Naive thymus-derived CD4-positive, alpha-beta T cell (primary cell): Measurements from ENCODE around the gene C6orf132. TPM values are rescaled to one million over a fixed set of nuclear protein-coding genes. Genes with fewer than 3 reads are reported as not detected.

Experiments used
- ATAC-seq: fragments of 150-1000 bp; cut with Tn5 transposase; 2 replicates; pipeline ENCODE4 v1.10.0; 2021; ENCODE audit warnings: mild to moderate bottlenecking, moderate library complexity
- CTCF ChIA-PET: fragments of 350-600 bp; sonication (Branson Sonifier 250); formaldehyde crosslinking; loops from one replicate; lab custom pipeline; 2021; ENCODE audit warnings: antibody characterized with exemption; lab: Charles Lee
- POLR2A ChIA-PET: fragments of 350-600 bp; sonication (Branson Sonifier 250); formaldehyde crosslinking; loops from one replicate; lab custom pipeline; 2021; ENCODE audit warnings: antibody characterized with exemption, inconsistent platforms; lab: Charles Lee
- DNase-seq, 9 donors: peaks; one replicate each; pipeline versions ENCODE4 v3.0.0 to v3.0.0-alpha.2; 2020 to 2022; ENCODE audit warnings: mixed read lengths in 1 of 9
- H3K27ac ChIP-seq: one replicate; pipeline ENCODE4 v1.7.0; 2013; ENCODE audit warnings: mild to moderate bottlenecking, low read depth, low read length, moderate library complexity
- H3K27me3 ChIP-seq, 2 donors: one replicate each; pipeline ENCODE4 v1.7.0; 2013; ENCODE audit warnings: low read length in 2 of 2, mild to moderate bottlenecking in 2 of 2, moderate library complexity in 2 of 2; ENCODE audit not compliant: control insufficient read depth in 2 of 2, insufficient read depth in 2 of 2
- H3K36me3 ChIP-seq, 3 experiments: 1 replicate in 2 of 3; 2 replicates in 1 of 3; pipeline ENCODE4 v1.7.0; 2013; ENCODE audit warnings: low read length in 3 of 3, mild to moderate bottlenecking in 3 of 3, moderate library complexity in 1 of 3; ENCODE audit not compliant: insufficient read depth in 3 of 3, control insufficient read depth in 2 of 3
- H3K4me1 ChIP-seq, 2 donors: one replicate each; pipeline ENCODE4 v1.7.0; 2013; ENCODE audit warnings: low read length in 2 of 2, mild to moderate bottlenecking in 2 of 2, moderate library complexity in 1 of 2; ENCODE audit not compliant: control insufficient read depth in 2 of 2, insufficient read depth in 2 of 2
- H3K4me3 ChIP-seq: 2 replicates; pipeline ENCODE4 v1.7.0; 2013; ENCODE audit warnings: mild to moderate bottlenecking, low read length
- H3K9me3 ChIP-seq, 3 experiments: 1 replicate in 2 of 3; 2 replicates in 1 of 3; pipeline ENCODE4 v1.7.0; 2013; ENCODE audit warnings: low read length in 3 of 3; ENCODE audit not compliant: control insufficient read depth in 2 of 3
- H3K27ac Mint-ChIP-seq, 9 donors: one replicate each; pipeline ENCODE4 v1.8.0; 2020 to 2022; ENCODE audit warnings: mixed read lengths in 9 of 9, mild to moderate bottlenecking in 8 of 9, moderate library complexity in 5 of 9, inconsistent platforms in 2 of 9
- H3K27me3 Mint-ChIP-seq, 5 donors: one replicate each; pipeline ENCODE4 v1.8.0; 2021 to 2022; ENCODE audit warnings: mixed read lengths in 5 of 5, mild to moderate bottlenecking in 1 of 5
- H3K36me3 Mint-ChIP-seq, 5 donors: one replicate each; pipeline ENCODE4 v1.8.0; 2020 to 2022; ENCODE audit warnings: mixed read lengths in 5 of 5, mild to moderate bottlenecking in 3 of 5, inconsistent platforms in 1 of 5
- H3K4me1 Mint-ChIP-seq, 7 donors: one replicate each; pipeline ENCODE4 v1.8.0; 2020 to 2022; ENCODE audit warnings: mixed read lengths in 7 of 7, mild to moderate bottlenecking in 3 of 7, inconsistent platforms in 1 of 7
- H3K4me3 Mint-ChIP-seq, 10 donors: one replicate each; pipeline ENCODE4 v1.8.0; 2020 to 2022; ENCODE audit warnings: mild to moderate bottlenecking in 10 of 10, mixed read lengths in 10 of 10, moderate library complexity in 6 of 10, inconsistent platforms in 2 of 10
- H3K9me3 Mint-ChIP-seq, 11 donors: one replicate each; pipeline ENCODE4 v1.8.0; 2020 to 2022; ENCODE audit warnings: mixed read lengths in 11 of 11, mild to moderate bottlenecking in 4 of 11, inconsistent platforms in 1 of 11, moderate library complexity in 1 of 11
- intact Hi-C, 2 donors: fragments of 100-400 bp; cut with micrococcal nuclease; formaldehyde crosslinking; loops; one replicate each; pipeline ENCODE4 v1.15.1; 2023
- polyA plus RNA-seq, 2 donors: library from polyadenylated mRNA; unstranded; fragments of 300-500 nt; fragmentation: Illumina TruSeq; gene quantifications; one replicate each; pipeline ENCODE4 v1.2.3, GENCODE V29; 2021
- total RNA-seq, 6 experiments: library from RNA in 5 of 6; stranded (reverse) in 5 of 6; gene quantifications; 1 replicate in 5 of 6; 2 replicates in 1 of 6; pipeline ENCODE4 v1.2.3 and lab custom pipeline; 2021 to 2026

The C6orf132 gene
- total and polyA plus RNA-seq, 7 experiments from 2014 or later: 0.07 TPM; not detected in 6

DNA sequence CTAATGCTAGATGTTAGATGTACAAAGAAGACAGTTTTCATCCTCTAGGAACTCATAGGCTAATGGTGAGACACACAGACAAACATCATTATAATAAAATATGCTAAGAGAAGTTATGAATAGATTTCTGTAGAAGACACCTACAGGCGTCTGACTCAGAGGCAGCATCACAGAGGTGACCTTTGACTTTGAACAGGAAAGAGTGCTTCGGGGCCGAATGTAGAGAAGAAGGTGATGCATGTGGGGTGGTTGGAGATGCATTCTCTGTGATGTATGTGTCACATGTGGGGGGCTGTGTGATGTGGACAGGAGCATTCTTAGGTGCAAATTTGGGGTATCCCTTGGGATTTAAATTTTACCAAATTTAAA lies 37.5 kb upstream of the C6orf132 start:
- Histone ChIP-seq H3K9me3 (no peaks in the 10 kb centered on the region), H3K27me3 (no peaks in the 10 kb centered on the region), H3K36me3 (no peaks in the 10 kb centered on the region), H3K4me3 (no peak overlapping the region), H3K27ac (no peak overlapping the region), H3K4me1 (no peaks in the 10 kb centered on the region)
- CTCF ChIA-PET: no interaction called here
- H3K27ac Mint-ChIP-seq: no peak overlapping the region
- H3K27me3 Mint-ChIP-seq: peaks cover 5 to 16% (median 6%) of the 10 kb centered on the region in 5 donors
- DNase-seq: no peak
- H3K4me1 Mint-ChIP-seq: peaks cover 0 to 6% (median 3%) of the 10 kb centered on the region in 7 donors
- intact Hi-C loops: loop anchor here in 1 of 2 donors (5.0 kb wide), 1 partner anchor 367 kb away; no protein-coding TSS in a partner anchor
- POLR2A ChIA-PET: no interaction called here
- no peak overlapping the region for H3K4me3 Mint-ChIP-seq
- ATAC-seq: no peak
- peaks cover 0 to 1% (median 0%) of the 10 kb centered on the region in 5 donors for H3K36me3 Mint-ChIP-seq
- peaks cover 0 to 1% (median 0%) of the 10 kb centered on the region in 11 donors for H3K9me3 Mint-ChIP-seq

GRCh38 chr6:42179261-42179944 lies 37.0 kb upstream of the C6orf132 start:
- Histone ChIP-seq H3K4me1 (no peaks in the 10 kb centered on the region), H3K36me3 (no peaks in the 10 kb centered on the region), H3K27me3 (no peaks in the 10 kb centered on the region), H3K9me3 (no peaks in the 10 kb centered on the region), H3K27ac (no peak overlapping the region), H3K4me3 (no peak overlapping the region)
- intact Hi-C loops: loop anchor here in 1 of 2 donors (5.0 kb wide), 1 partner anchor 368 kb away; no protein-coding TSS in a partner anchor
- H3K9me3 Mint-ChIP-seq: peaks cover 0 to 1% (median 0%) of the 10 kb centered on the region in 11 donors
- no peak for DNase-seq
- no peak overlapping the region for H3K27ac Mint-ChIP-seq
- CTCF ChIA-PET: no interaction called here
- no peaks in the 10 kb centered on the region for H3K36me3 Mint-ChIP-seq
- H3K27me3 Mint-ChIP-seq: peaks cover 5 to 16% (median 6%) of the 10 kb centered on the region in 5 donors
- POLR2A ChIA-PET: no interaction called here
- H3K4me3 Mint-ChIP-seq: peak overlapping the region in 1 of 10 donors; percentile 25
- ATAC-seq: no peak
- H3K4me1 Mint-ChIP-seq: peaks cover 0 to 6% (median 3%) of the 10 kb centered on the region in 7 donors

- peak in 2 of 9 donors; percentile 4 to 41 for DNase-seq
These were observed 35.3 kb upstream of the C6orf132 start for GRCh38 chr6:42177514-42178364.

DNA sequence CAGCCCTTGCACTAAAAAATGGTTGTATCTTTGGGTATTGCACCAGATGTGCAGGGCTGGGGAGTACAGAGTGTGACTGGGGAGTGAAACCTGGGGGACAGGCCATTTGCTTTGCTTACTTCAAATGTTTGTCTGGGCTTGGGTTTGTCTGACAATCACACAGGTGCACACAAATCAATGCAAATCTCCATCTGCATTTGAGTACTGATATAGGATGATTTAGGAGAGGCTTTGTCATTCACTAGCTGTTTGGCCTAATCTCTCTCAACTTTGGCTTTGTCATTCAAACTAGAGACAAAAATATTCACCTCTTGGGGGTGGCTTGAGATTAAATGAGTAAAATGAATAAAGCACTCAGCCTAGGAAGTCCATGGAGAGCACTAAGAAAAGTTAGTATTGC lies 34.6 kb upstream of the C6orf132 start:
- Mint-ChIP-seq H3K27me3 (peaks cover 5 to 16% (median 6%) of the 10 kb centered on the region in 5 donors), H3K27ac (no peak overlapping the region), H3K36me3 (no peaks in the 10 kb centered on the region), H3K9me3 (peaks cover 0 to 1% (median 0%) of the 10 kb centered on the region in 11 donors), H3K4me1 (peaks cover 0 to 6% (median 3%) of the 10 kb centered on the region in 7 donors), H3K4me3 (no peak overlapping the region)
- H3K36me3 ChIP-seq: no peaks in the 10 kb centered on the region
- ChIA-PET POLR2A (interaction anchor here (0.6 kb wide), 1 partner anchor 429 kb away, joined by 3 read pairs; no protein-coding TSS in a partner anchor), CTCF (no interaction called here)
- H3K4me3 ChIP-seq: no peak overlapping the region
- intact Hi-C loops: loop anchor here in 1 of 2 donors (5.0 kb wide), 1 partner anchor 370 kb away; no protein-coding TSS in a partner anchor
- no peak overlapping the region for H3K27ac ChIP-seq
- DNase-seq (no peak), ATAC-seq (no peak)
- H3K9me3 ChIP-seq: no peaks in the 10 kb centered on the region
- H3K4me1 ChIP-seq: no peaks in the 10 kb centered on the region
- no peaks in the 10 kb centered on the region for H3K27me3 ChIP-seq

More at GRCh38 chr6:42177514-42178364, 35.3 kb upstream of the C6orf132 start:
- H3K27ac ChIP-seq: no peak overlapping the region
- H3K9me3 Mint-ChIP-seq: peaks cover 0 to 1% (median 0%) of the 10 kb centered on the region in 11 donors
- intact Hi-C loops: loop anchor here in 1 of 2 donors (5.0 kb wide), 1 partner anchor 370 kb away; no protein-coding TSS in a partner anchor
- ChIA-PET POLR2A (interaction anchor here (0.6 kb wide), 1 partner anchor 429 kb away, joined by 3 read pairs; no protein-coding TSS in a partner anchor), CTCF (interaction anchor here (0.6 to 0.7 kb wide), 2 partner anchors 14 to 346 kb away, joined by 3 read pairs; no protein-coding TSS in a partner anchor)
- no peaks in the 10 kb centered on the region for H3K36me3 ChIP-seq
- H3K27me3 Mint-ChIP-seq: peaks cover 5 to 16% (median 6%) of the 10 kb centered on the region in 5 donors
- H3K27me3 ChIP-seq: no peaks in the 10 kb centered on the region
- no peaks in the 10 kb centered on the region for H3K4me1 ChIP-seq
- H3K27ac Mint-ChIP-seq: peak overlapping the region in 1 of 9 donors; percentile 81
- peak; percentile 51 for ATAC-seq
- no peaks in the 10 kb centered on the region for H3K36me3 Mint-ChIP-seq
- H3K4me1 Mint-ChIP-seq: peaks cover 0 to 6% (median 3%) of the 10 kb centered on the region in 7 donors
- no peaks in the 10 kb centered on the region for H3K9me3 ChIP-seq
- no peak overlapping the region for H3K4me3 ChIP-seq
- H3K4me3 Mint-ChIP-seq: peak overlapping the region in 4 of 10 donors; percentile 29 to 63 (median 40)

GRCh38 chr6:42175860-42176259 lies 33.4 kb upstream of the C6orf132 start:
- intact Hi-C loops: loop anchor here in 1 of 2 donors (5.0 kb wide), 1 partner anchor 371 kb away; no protein-coding TSS in a partner anchor

GRCh38 chr6:42173101-42173500 lies 30.7 kb upstream of the C6orf132 start, which contains the start of gene GUCA1A:
Gene GUCA1A (plus strand): TSS chr6:42173364. CDS start chr6:42173614, 250 bp downstream.
- H3K36me3 Mint-ChIP-seq: no peaks in the 10 kb centered on the region
- no peak for DNase-seq
- CTCF ChIA-PET: no interaction called here

More at GRCh38 chr6:42175860-42176259, 33.4 kb upstream of the C6orf132 start:
- Histone ChIP-seq H3K4me1 (no peaks in the 10 kb centered on the region), H3K27ac (no peak overlapping the region), H3K4me3 (no peak overlapping the region), H3K36me3 (no peaks in the 10 kb centered on the region), H3K9me3 (no peaks in the 10 kb centered on the region), H3K27me3 (no peaks in the 10 kb centered on the region)
- CTCF ChIA-PET: no interaction called here
- Mint-ChIP-seq H3K9me3 (peaks cover 0 to 1% (median 0%) of the 10 kb centered on the region in 11 donors), H3K4me1 (peaks cover 0 to 6% (median 3%) of the 10 kb centered on the region in 7 donors), H3K27ac (no peak overlapping the region), H3K27me3 (peaks cover 5 to 16% (median 6%) of the 10 kb centered on the region in 5 donors), H3K36me3 (no peaks in the 10 kb centered on the region), H3K4me3 (no peak overlapping the region)
- ATAC-seq: no peak
- no peak for DNase-seq
- POLR2A ChIA-PET: no interaction called here

More at GRCh38 chr6:42173101-42173500, 30.7 kb upstream of the C6orf132 start, which contains the start of gene GUCA1A:
- no peak within 1 kb of the TSS for H3K27ac ChIP-seq
- POLR2A ChIA-PET: no interaction called here
- H3K4me1 ChIP-seq: no peaks in the 10 kb centered on the region
- ATAC-seq: no peak
- no peaks in the 10 kb centered on the region for H3K9me3 ChIP-seq
- Mint-ChIP-seq H3K9me3 (peaks cover 0 to 1% (median 0%) of the 10 kb centered on the region in 11 donors), H3K27me3 (peaks cover 0 to 8% (median 0%) of the 10 kb centered on the region in 5 donors), H3K4me3 (no peak within 1 kb of the TSS), H3K4me1 (peaks cover 0 to 4% (median 0%) of the 10 kb centered on the region in 7 donors), H3K27ac (no peak within 1 kb of the TSS)
- no peak within 1 kb of the TSS for H3K4me3 ChIP-seq
- H3K36me3 ChIP-seq: no peaks in the 10 kb centered on the region
- no peaks in the 10 kb centered on the region for H3K27me3 ChIP-seq
- intact Hi-C loops: no loop called here
